NK-92 treated with Interleukin-12 subunit alpha and Interleukin-12 subunit beta, amount 100 ng/mL, for 24 hours (cell line): ENCODE data around the gene HECW1.

Experiments used
- DNase-seq: peaks from one replicate; lab custom pipeline; 2025; lab: John Stamatoyannopoulos, UW

HECW1 gene

GRCh38 chr7:43506460-43506859 lies 394.0 kb downstream of the HECW1 start:
- no peak for DNase-seq

DNA sequence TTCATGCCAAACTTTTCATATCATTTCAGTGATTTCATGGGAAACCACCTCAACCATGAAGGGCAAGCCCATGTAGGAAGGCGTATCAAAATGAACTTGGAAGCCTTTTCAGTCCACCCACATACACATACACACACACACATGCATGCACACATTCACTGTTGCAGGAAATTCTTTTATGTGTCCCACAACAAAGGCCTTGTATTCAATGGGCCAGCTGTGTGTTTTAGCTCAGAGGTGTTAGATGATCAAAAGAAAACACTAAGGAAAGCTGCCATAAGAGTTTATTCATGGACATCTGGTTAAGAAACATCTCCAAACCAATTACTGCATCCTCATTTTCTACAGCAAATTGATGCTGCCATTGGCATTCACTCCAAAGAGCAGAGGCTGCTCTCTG lies 396.0 kb downstream of the HECW1 start:
- DNase-seq: no peak

- no peak for DNase-seq
These were observed 397.5 kb downstream of the HECW1 start for GRCh38 chr7:43509906-43510305.

- no peak for DNase-seq
These were observed 398.6 kb downstream of the HECW1 start for GRCh38 chr7:43511029-43511428.

GRCh38 chr7:43511769-43512515 lies 399.5 kb downstream of the HECW1 start:
- DNase-seq: no peak

GRCh38 chr7:43513251-43513650 lies 400.8 kb downstream of the HECW1 start:
- DNase-seq: no peak

DNA sequence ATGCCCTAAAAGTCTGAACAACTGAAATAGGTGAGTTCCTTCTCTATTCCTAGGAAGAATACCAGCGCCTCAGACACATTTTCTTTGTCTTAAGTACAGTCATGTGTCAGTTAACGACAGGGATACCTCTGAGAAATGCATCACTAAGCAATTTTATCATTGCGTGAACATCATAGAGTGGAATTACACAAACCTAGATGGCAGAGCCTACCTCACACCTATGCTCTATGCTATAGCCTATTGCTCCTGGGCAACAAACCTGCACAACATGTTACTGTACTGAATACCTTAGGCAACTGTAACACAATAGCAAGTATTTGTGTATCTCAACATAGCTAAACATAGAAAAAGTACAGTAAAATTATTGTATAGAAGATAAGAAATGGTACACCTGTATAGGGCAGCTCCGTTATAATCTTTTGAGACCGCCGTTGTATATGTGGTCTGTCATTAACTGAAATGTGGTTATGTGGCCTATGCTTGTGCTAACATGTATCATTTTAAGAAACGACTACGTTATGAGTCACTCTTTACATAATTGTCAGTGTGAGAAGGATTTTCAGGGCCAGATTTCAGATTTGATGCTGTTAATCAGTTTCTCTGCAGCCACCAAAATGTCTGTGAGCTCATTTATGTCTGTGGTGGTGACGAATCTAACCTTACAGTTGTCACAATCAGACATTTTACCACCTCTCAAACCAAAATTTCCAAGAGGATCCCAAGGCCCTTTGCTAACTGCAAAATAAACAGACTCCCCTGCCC lies 404.3 kb downstream of the HECW1 start:
- DNase-seq: no peak

- no peak for DNase-seq
These were observed 405.0 kb downstream of the HECW1 start for GRCh38 chr7:43517464-43517863.

GRCh38 chr7:43520201-43520600 lies 407.8 kb downstream of the HECW1 start:
- DNase-seq: no peak

GRCh38 chr7:43522406-43523156 lies 410.1 kb downstream of the HECW1 start:
- no peak for DNase-seq

DNA sequence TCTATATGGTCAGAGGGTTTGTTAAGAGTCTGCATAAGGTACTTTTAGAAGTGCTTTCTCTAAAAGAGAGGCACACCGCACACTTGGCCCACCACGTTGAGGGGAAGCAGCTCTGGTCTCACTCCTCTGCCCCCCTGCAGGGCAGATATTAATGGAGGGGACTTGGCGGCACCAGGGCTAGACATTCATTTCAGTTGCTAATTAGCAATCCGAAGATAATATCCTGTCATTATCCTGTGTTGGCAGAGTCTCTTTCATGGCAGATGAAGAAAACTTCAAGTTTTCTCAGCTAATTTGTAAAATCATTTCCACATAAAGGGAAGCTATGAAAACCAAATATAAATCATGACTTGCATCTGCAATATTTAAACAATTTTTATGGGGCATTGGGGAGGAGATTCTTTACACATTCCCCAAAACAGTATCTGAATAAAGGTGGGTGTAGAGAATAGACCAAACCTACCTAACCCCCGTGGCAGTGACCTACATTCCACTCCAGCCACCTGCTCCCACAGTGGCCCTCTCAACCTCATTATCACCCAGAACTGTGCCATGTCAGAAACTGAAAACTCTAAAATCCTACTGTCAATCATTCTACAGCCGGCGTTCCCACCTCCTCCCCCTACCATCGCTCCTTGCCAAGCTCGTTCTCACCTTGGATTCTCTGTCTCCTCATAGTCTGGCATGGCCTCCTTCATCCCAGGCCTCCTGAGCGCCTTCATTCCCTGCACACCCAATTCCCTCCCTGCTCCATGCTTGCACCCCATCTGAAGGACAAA lies 416.3 kb downstream of the HECW1 start:
- DNase-seq: no peak

GRCh38 chr7:43530553-43531410 lies 418.3 kb downstream of the HECW1 start:
- no peak for DNase-seq

DNA sequence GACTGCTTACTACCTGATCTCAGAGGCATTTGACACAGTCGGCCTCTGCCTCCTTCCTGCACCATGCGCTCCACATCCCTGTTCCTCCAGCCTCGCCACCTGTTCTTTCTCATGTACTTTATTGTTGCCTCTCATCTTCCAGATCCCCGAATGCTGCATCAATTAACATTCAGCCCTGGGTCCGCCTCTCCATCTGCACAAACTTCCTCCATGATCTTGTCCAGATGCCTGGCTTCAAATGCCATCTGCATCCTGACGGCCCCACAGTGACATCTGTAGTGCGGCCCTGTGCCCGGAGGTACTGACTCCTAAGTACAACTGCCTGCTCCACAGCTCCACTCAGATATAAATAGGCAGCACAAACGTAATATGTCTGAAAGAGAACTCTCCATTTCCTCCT lies 419.3 kb downstream of the HECW1 start:
- no peak for DNase-seq

- DNase-seq: no peak
These were observed 421.5 kb downstream of the HECW1 start for GRCh38 chr7:43533801-43534479.

GRCh38 chr7:43535031-43535451 lies 422.6 kb downstream of the HECW1 start:
- no peak for DNase-seq

GRCh38 chr7:43535810-43536585 lies 423.6 kb downstream of the HECW1 start:
- DNase-seq: no peak

GRCh38 chr7:43536773-43537172 lies 424.3 kb downstream of the HECW1 start:
- DNase-seq: no peak

GRCh38 chr7:43537765-43538403 lies 425.4 kb downstream of the HECW1 start:
- DNase-seq: no peak

GRCh38 chr7:43538404-43538771 lies 425.9 kb downstream of the HECW1 start:
- no peak for DNase-seq
